Muscle of leg (tissue), 11 donors: ENCODE results near the gene EBF3. TPM values are rescaled to one million over a fixed set of nuclear protein-coding genes. Genes with fewer than 3 reads are reported as not detected.

Source experiments
- DNase-seq: peaks from one replicate; pipeline ENCODE4 v3.0.0; 2013
- H3K27ac ChIP-seq: one replicate; pipeline ENCODE4 v1.5.1; 2013; ENCODE audit warnings: mild to moderate bottlenecking, low read length, control low read depth
- H3K27me3 ChIP-seq: one replicate; pipeline ENCODE4 v1.6.1; 2013; ENCODE audit warnings: low read length; ENCODE audit not compliant: control insufficient read depth, insufficient read depth
- H3K36me3 ChIP-seq: one replicate; pipeline ENCODE4 v1.6.1; 2013; ENCODE audit warnings: low read length; ENCODE audit not compliant: control insufficient read depth, insufficient read depth
- H3K4me1 ChIP-seq: one replicate; pipeline ENCODE4 v1.6.1; 2013; ENCODE audit warnings: low read length; ENCODE audit not compliant: control insufficient read depth, insufficient read depth
- H3K4me3 ChIP-seq: one replicate; pipeline ENCODE4 v1.5.1; 2013; ENCODE audit warnings: low read length, control low read depth
- H3K9me3 ChIP-seq: replicated peaks from 2 replicates; pipeline ENCODE4 v1.6.1; 2013; ENCODE audit warnings: low read depth, low read length; ENCODE audit not compliant: control insufficient read depth
- WGBS: methylation state at CpG from one replicate; pipeline ENCODE4 v1.1.5; 2013; ENCODE audit warnings: missing lambda C conversion rate; ENCODE audit not compliant: insufficient coverage; 5-methylcytosine and 5-hydroxymethylcytosine counted together
- polyA plus RNA-seq, 8 donors: library from polyadenylated mRNA; unstranded; fragments of 120-200 nt; gene quantifications; one replicate each; pipeline versions ENCODE4 v1.2.1 to v1.2.3, GENCODE V29; 2013; ENCODE audit warnings: inconsistent platforms in 1 of 8, low replicate concordance in 1 of 8; ENCODE audit not compliant: insufficient read length in 8 of 8, insufficient read depth in 1 of 8
- total RNA-seq: library from RNA; stranded (reverse); fragments of 120-200 nt; gene quantifications from one replicate; pipeline ENCODE4 v1.2.4, GENCODE V29; 2013

The EBF3 gene
- total and polyA plus RNA-seq, 9 donors, result 33.6 to 102 (median 75.6) TPM

- H3K27ac ChIP-seq, result no peak overlapping the region
- no peak overlapping the region for H3K4me3 ChIP-seq
- H3K36me3 ChIP-seq, result peaks cover 64% of the 10 kb centered on the region
- peaks cover 12% of the 10 kb centered on the region for H3K4me1 ChIP-seq
- 76% methylated on average over 15 of the region's 26 CpGs for WGBS
- no peaks in the 10 kb centered on the region for H3K27me3 ChIP-seq
- no peaks in the 10 kb centered on the region for H3K9me3 ChIP-seq
- DNase-seq, result no peak
Observed at GRCh38 chr10:129837909-129838582, 126.0 kb downstream of the EBF3 start.

GRCh38 chr10:129836253-129836652, 127.8 kb downstream of the EBF3 start:
- Histone ChIP-seq H3K27me3 (no peaks in the 10 kb centered on the region), H3K36me3 (peaks cover 46% of the 10 kb centered on the region), H3K27ac (no peak overlapping the region), H3K4me1 (peaks cover 23% of the 10 kb centered on the region), H3K4me3 (no peak overlapping the region), H3K9me3 (no peaks in the 10 kb centered on the region)
- no CpG with 5 or more reads among the region's 7 CpGs for WGBS
- no peak for DNase-seq

GRCh38 chr10:129833994-129834739, 129.9 kb downstream of the EBF3 start:
- no peak for DNase-seq
- Histone ChIP-seq H3K27ac (no peak overlapping the region), H3K4me1 (peaks cover 23% of the 10 kb centered on the region), H3K27me3 (no peaks in the 10 kb centered on the region), H3K9me3 (no peaks in the 10 kb centered on the region), H3K4me3 (no peak overlapping the region), H3K36me3 (peaks cover 26% of the 10 kb centered on the region)
- 43% methylated on average over 11 of the region's 15 CpGs for WGBS

GRCh38 chr10:129833468-129833950, 130.6 kb downstream of the EBF3 start:
- H3K4me1 ChIP-seq, result peaks cover 23% of the 10 kb centered on the region
- H3K36me3 ChIP-seq, result peaks cover 20% of the 10 kb centered on the region
- H3K4me3 ChIP-seq, result no peak overlapping the region
- H3K27ac ChIP-seq, result no peak overlapping the region
- WGBS, result 81% methylated on average over 5 of the region's 12 CpGs
- H3K9me3 ChIP-seq, result no peaks in the 10 kb centered on the region
- H3K27me3 ChIP-seq, result no peaks in the 10 kb centered on the region
- no peak for DNase-seq

- Histone ChIP-seq H3K27ac (peak overlapping the region; percentile 49), H3K4me1 (peaks cover 23% of the 10 kb centered on the region), H3K27me3 (no peaks in the 10 kb centered on the region), H3K36me3 (peaks cover 13% of the 10 kb centered on the region), H3K4me3 (no peak overlapping the region), H3K9me3 (no peaks in the 10 kb centered on the region)
- 71% methylated on average over 13 of the region's 22 CpGs for WGBS
- DNase-seq, result peak; percentile 74
Observed at GRCh38 chr10:129832573-129833467, 131.3 kb downstream of the EBF3 start.

- 96% methylated on average over 7 of the region's 8 CpGs for WGBS
- peaks cover 23% of the 10 kb centered on the region for H3K4me1 ChIP-seq
- no peak for DNase-seq
- H3K4me3 ChIP-seq, result no peak overlapping the region
- no peaks in the 10 kb centered on the region for H3K9me3 ChIP-seq
- no peaks in the 10 kb centered on the region for H3K27me3 ChIP-seq
- H3K27ac ChIP-seq, result no peak overlapping the region
- peaks cover 11% of the 10 kb centered on the region for H3K36me3 ChIP-seq
Observed at GRCh38 chr10:129831150-129831549, 132.9 kb downstream of the EBF3 start.

GRCh38 chr10:129825826-129826225, 138.2 kb downstream of the EBF3 start:
- Histone ChIP-seq H3K27me3 (no peaks in the 10 kb centered on the region), H3K4me3 (no peak overlapping the region), H3K4me1 (no peaks in the 10 kb centered on the region), H3K36me3 (no peaks in the 10 kb centered on the region), H3K27ac (no peak overlapping the region), H3K9me3 (no peaks in the 10 kb centered on the region)
- no peak for DNase-seq
- whole genome bisulfite sequencing, result 100% methylated on average over 1 of the region's 3 CpGs

- Histone ChIP-seq H3K27me3 (no peaks in the 10 kb centered on the region), H3K4me1 (no peaks in the 10 kb centered on the region), H3K27ac (no peak overlapping the region), H3K9me3 (no peaks in the 10 kb centered on the region), H3K4me3 (no peak overlapping the region), H3K36me3 (no peaks in the 10 kb centered on the region)
- 92% methylated on average over 5 of the region's 5 CpGs for WGBS
- no peak for DNase-seq
Observed at GRCh38 chr10:129825221-129825620, 138.9 kb downstream of the EBF3 start.

GRCh38 chr10:129820451-129820850, 143.6 kb downstream of the EBF3 start:
- 100% methylated on average over 1 of the region's 3 CpGs for WGBS

GRCh38 chr10:129816656-129817045, 147.4 kb downstream of the EBF3 start:
- H3K4me3 ChIP-seq, result no peak overlapping the region
- no peaks in the 10 kb centered on the region for H3K9me3 ChIP-seq
- H3K4me1 ChIP-seq, result no peaks in the 10 kb centered on the region
- H3K27ac ChIP-seq, result no peak overlapping the region
- H3K36me3 ChIP-seq, result no peaks in the 10 kb centered on the region
- no peak for DNase-seq
- 89% methylated on average over 6 of the region's 8 CpGs for WGBS
- H3K27me3 ChIP-seq, result peaks cover 5% of the 10 kb centered on the region

More at GRCh38 chr10:129820451-129820850, 143.6 kb downstream of the EBF3 start:
- H3K36me3 ChIP-seq, result no peaks in the 10 kb centered on the region
- no peaks in the 10 kb centered on the region for H3K27me3 ChIP-seq
- no peaks in the 10 kb centered on the region for H3K4me1 ChIP-seq
- no peaks in the 10 kb centered on the region for H3K9me3 ChIP-seq
- DNase-seq, result no peak
- no peak overlapping the region for H3K4me3 ChIP-seq
- no peak overlapping the region for H3K27ac ChIP-seq
